ENCODE results near the gene CFAP99. TPM values are rescaled to one million over a fixed set of nuclear protein-coding genes. Genes with fewer than 3 reads are reported as not detected.

The CFAP99 gene
- total and polyA plus RNA-seq, 9 of the 15 experiments (the other 6 are each of a cell fraction or from before 2014, with no cell fraction given): 0.07 to 0.18 (median 0.09) TPM; not detected in 6

- no peak for TF ChIP-seq FOXO4 (CRISPR knock-in tag; IDR thresholded peaks at IDR 0.05)
- TF ChIP-seq, protein P1, sequence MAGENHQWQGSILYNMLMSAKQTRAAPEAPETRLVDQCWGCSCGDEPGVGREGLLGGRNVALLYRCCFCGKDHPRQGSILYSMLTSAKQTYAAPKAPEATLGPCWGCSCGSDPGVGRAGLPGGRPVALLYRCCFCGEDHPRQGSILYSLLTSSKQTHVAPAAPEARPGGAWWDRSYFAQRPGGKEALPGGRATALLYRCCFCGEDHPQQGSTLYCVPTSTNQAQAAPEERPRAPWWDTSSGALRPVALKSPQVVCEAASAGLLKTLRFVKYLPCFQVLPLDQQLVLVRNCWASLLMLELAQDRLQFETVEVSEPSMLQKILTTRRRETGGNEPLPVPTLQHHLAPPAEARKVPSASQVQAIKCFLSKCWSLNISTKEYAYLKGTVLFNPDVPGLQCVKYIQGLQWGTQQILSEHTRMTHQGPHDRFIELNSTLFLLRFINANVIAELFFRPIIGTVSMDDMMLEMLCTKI (IDR thresholded peaks at IDR 0.05; ENCODE audit: partially characterized antibody): no peak
- TF ChIP-seq, protein P2, sequence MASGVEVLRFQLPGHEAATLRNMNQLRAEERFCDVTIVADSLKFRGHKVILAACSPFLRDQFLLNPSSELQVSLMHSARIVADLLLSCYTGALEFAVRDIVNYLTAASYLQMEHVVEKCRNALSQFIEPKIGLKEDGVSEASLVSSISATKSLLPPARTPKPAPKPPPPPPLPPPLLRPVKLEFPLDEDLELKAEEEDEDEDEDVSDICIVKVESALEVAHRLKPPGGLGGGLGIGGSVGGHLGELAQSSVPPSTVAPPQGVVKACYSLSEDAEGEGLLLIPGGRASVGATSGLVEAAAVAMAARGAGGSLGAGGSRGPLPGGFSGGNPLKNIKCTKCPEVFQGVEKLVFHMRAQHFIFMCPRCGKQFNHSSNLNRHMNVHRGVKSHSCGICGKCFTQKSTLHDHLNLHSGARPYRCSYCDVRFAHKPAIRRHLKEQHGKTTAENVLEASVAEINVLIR (CRISPR knock-in tag; IDR thresholded peaks at IDR 0.05): peak; percentile 28; the same call in 1 of the 2 replicates
- no peak for TF ChIP-seq SRSF9 (IDR thresholded peaks at IDR 0.05; ENCODE audit: borderline replicate concordance, low read depth, low read length)
- TF ChIP-seq TFAP4 (CRISPR knock-in tag; IDR thresholded peaks at IDR 0.05; ENCODE audit: borderline replicate concordance): peak; percentile 97
- TF ChIP-seq HDAC3 (IDR thresholded peaks at IDR 0.05; ENCODE audit: borderline replicate concordance, partially characterized antibody): no peak
- TF ChIP-seq ZNF311 (CRISPR knock-in tag; IDR thresholded peaks at IDR 0.05): no peak
- peak; percentile 78 for TF ChIP-seq CC2D1A (IDR thresholded peaks at IDR 0.05)
- peak; percentile 58 for TF ChIP-seq ZFP36 (IDR thresholded peaks at IDR 0.05; ENCODE audit: low read depth, low read length, partially characterized antibody)
- no peak for TF ChIP-seq POLR3A (IDR thresholded peaks at IDR 0.05; ENCODE audit: borderline replicate concordance, extremely low read depth, insufficient read depth, insufficient read length)
- TF ChIP-seq MTA3 (IDR thresholded peaks at IDR 0.05; ENCODE audit: borderline replicate concordance): peak; percentile 77
- peak; percentile 89 for TF ChIP-seq CREB1 (IDR thresholded peaks at IDR 0.05)
- TF ChIP-seq CREB1 (CRISPR knock-in tag; IDR thresholded peaks at IDR 0.05): 0 out of 2 replicates have a peak, but pooled peaks have one; percentile 46
- 0 out of 2 replicates have a peak, but pooled peaks have one; percentile 13 for TF ChIP-seq SP1 (CRISPR knock-in tag; IDR thresholded peaks at IDR 0.05)
- TF ChIP-seq MAX (CRISPR knock-in tag; IDR thresholded peaks at IDR 0.05): peak; percentile 92
- 0 out of 2 replicates have a peak, but pooled peaks have one; percentile 21 for TF ChIP-seq TARDBP (IDR thresholded peaks at IDR 0.05)
- TF ChIP-seq ZNF175 (CRISPR knock-in tag; IDR thresholded peaks at IDR 0.05; ENCODE audit: low read depth): peak; percentile 75; the same call in 1 of the 2 replicates
- no peak for TF ChIP-seq FOXK1 (CRISPR knock-in tag; IDR thresholded peaks at IDR 0.05; ENCODE audit: borderline replicate concordance)
- no peak for TF ChIP-seq XRCC4 (IDR thresholded peaks at IDR 0.05; ENCODE audit: extremely low read depth, insufficient read depth, insufficient read length)
- 0 out of 2 replicates have a peak, but pooled peaks have one; percentile 9 for TF ChIP-seq ZKSCAN1 (IDR thresholded peaks at IDR 0.05; ENCODE audit: low read depth, low read length)
- TF ChIP-seq SIN3A (IDR thresholded peaks at IDR 0.05; ENCODE audit: borderline replicate concordance in 2 of 2, control insufficient read depth in 1 of 2, low read depth in 2 of 2, low read length in 2 of 2): peak; percentile 67 to 89; a peak in 2 of 4 replicates
- no peak for TF ChIP-seq SRSF7 (optimal IDR thresholded peaks at IDR 0.05; ENCODE audit: low read depth, low read length)
Measured at GRCh38 chr4:2412885-2413716, 5.7 kb upstream of the CFAP99 start (continued).

Data from K562 (cell line).